HG02938 (cell line): Measurements from ENCODE around the gene RAP1GAP2.
"Not testable (repeated sequence)": the region's sequence is repeated elsewhere in the genome, so short reads cannot be mapped to it uniquely, and the experiment has no call there.

Experiments used
- ATAC-seq: cut with Tn5 transposase; IDR thresholded peaks from one replicate; pipeline ENCODE4 v1.9.1; 2021; ENCODE audit warnings: mild to moderate bottlenecking, moderate library complexity; ENCODE audit not compliant: unreplicated experiment

RAP1GAP2 gene

GRCh38 chr17:2785376-2785775, 10.9 kb upstream of the RAP1GAP2 start:
- not testable (repeated sequence) for ATAC-seq

- ATAC-seq, result no peak
Observed at GRCh38 chr17:2786176-2786881, 9.9 kb upstream of the RAP1GAP2 start.

- no peak for ATAC-seq
Observed at GRCh38 chr17:2789700-2790099, 6.5 kb upstream of the RAP1GAP2 start.

GRCh38 chr17:2792366-2793169, 3.7 kb upstream of the RAP1GAP2 start:
- no peak for ATAC-seq

- ATAC-seq, result no peak
Observed at GRCh38 chr17:2794111-2794803, 2.0 kb upstream of the RAP1GAP2 start.

- no peak for ATAC-seq
Observed at GRCh38 chr17:2795441-2796163, 636 bp upstream of the RAP1GAP2 start.

- ATAC-seq, result no peak
Observed at GRCh38 chr17:2797226-2797625, 988 bp downstream of the RAP1GAP2 start.

GRCh38 chr17:2797637-2798036, 1.4 kb downstream of the RAP1GAP2 start:
- no peak for ATAC-seq

GRCh38 chr17:2798188-2798587, 1.9 kb downstream of the RAP1GAP2 start:
- no peak for ATAC-seq

- ATAC-seq, result no peak
Observed at GRCh38 chr17:2798678-2799077, 2.4 kb downstream of the RAP1GAP2 start.

- no peak for ATAC-seq
Observed at GRCh38 chr17:2799653-2800052, 3.4 kb downstream of the RAP1GAP2 start.

- no peak for ATAC-seq
Observed at GRCh38 chr17:2800367-2800766, 4.1 kb downstream of the RAP1GAP2 start.

- no peak for ATAC-seq
Observed at GRCh38 chr17:2801841-2802240, 5.6 kb downstream of the RAP1GAP2 start.

GRCh38 chr17:2802574-2802973, 6.3 kb downstream of the RAP1GAP2 start:
- ATAC-seq, result no peak

- no peak for ATAC-seq
Observed at GRCh38 chr17:2803386-2803785, 7.1 kb downstream of the RAP1GAP2 start.

GRCh38 chr17:2803971-2804370, 7.7 kb downstream of the RAP1GAP2 start:
- ATAC-seq, result no peak

- no peak for ATAC-seq
Observed at GRCh38 chr17:2804912-2805311, 8.7 kb downstream of the RAP1GAP2 start.

GRCh38 chr17:2805961-2806360, 9.7 kb downstream of the RAP1GAP2 start:
- ATAC-seq, result no peak

- no peak for ATAC-seq
Observed at GRCh38 chr17:2808367-2809335, 12.4 kb downstream of the RAP1GAP2 start.

- ATAC-seq, result no peak
Observed at GRCh38 chr17:2809337-2809736, 13.1 kb downstream of the RAP1GAP2 start.
